ENCODE data around the gene GPR37L1. TPM values are rescaled to one million over a fixed set of nuclear protein-coding genes. Genes with fewer than 3 reads are reported as not detected.
A peak's percentile ranks its signal among the peaks of the same experiment; 100 is the strongest.
"Not testable (repeated sequence)": the region's sequence is repeated elsewhere in the genome, so short reads cannot be mapped to it uniquely, and the experiment has no call there.

Gene GPR37L1
- total RNA-seq, 1 donor from 2014 or later: 0.12 TPM

- no peak for ATAC-seq
Measured at GRCh38 chr1:202133496-202133895, 10.8 kb downstream of the GPR37L1 start.

- ATAC-seq: no peak
Measured at GRCh38 chr1:202133989-202134388, 11.3 kb downstream of the GPR37L1 start.

- ATAC-seq: no peak
Measured at GRCh38 chr1:202134645-202135172, 12.0 kb downstream of the GPR37L1 start.

GRCh38 chr1:202135221-202135721 lies 12.6 kb downstream of the GPR37L1 start:
- ATAC-seq: peak; percentile 55

GRCh38 chr1:202140833-202141232 lies 18.1 kb downstream of the GPR37L1 start:
- ATAC-seq: no peak

GRCh38 chr1:202141468-202141867 lies 18.8 kb downstream of the GPR37L1 start:
- ATAC-seq: not testable (repeated sequence)

GRCh38 chr1:202143011-202143767 lies 20.5 kb downstream of the GPR37L1 start:
- peak; percentile 44 for ATAC-seq

- ATAC-seq: peak; percentile 60
Measured at GRCh38 chr1:202143768-202144401, 21.2 kb downstream of the GPR37L1 start.

- ATAC-seq: peak; percentile 69
Measured at GRCh38 chr1:202144402-202145067, 21.8 kb downstream of the GPR37L1 start, which contains the start of gene ARL8A. Gene ARL8A (minus strand): TSS chr1:202144737. CDS start chr1:202144572, 165 bp downstream.

GRCh38 chr1:202145068-202145743 lies 22.5 kb downstream of the GPR37L1 start:
- no peak for ATAC-seq

GRCh38 chr1:202145744-202146140 lies 23.0 kb downstream of the GPR37L1 start:
- ATAC-seq: not testable (repeated sequence)

- ATAC-seq: no peak
Measured at GRCh38 chr1:202146279-202146678, 23.6 kb downstream of the GPR37L1 start.

- no peak for ATAC-seq
Measured at GRCh38 chr1:202146993-202147392, 24.3 kb downstream of the GPR37L1 start.

GRCh38 chr1:202148391-202148790 lies 25.7 kb downstream of the GPR37L1 start:
- no peak for ATAC-seq

GRCh38 chr1:202149566-202149965 lies 26.8 kb downstream of the GPR37L1 start:
- ATAC-seq: no peak

- ATAC-seq: no peak
Measured at GRCh38 chr1:202150187-202150586, 27.5 kb downstream of the GPR37L1 start.

- no peak for ATAC-seq
Measured at GRCh38 chr1:202150602-202151001, 27.9 kb downstream of the GPR37L1 start.

- no peak for ATAC-seq
Measured at GRCh38 chr1:202151045-202151444, 28.3 kb downstream of the GPR37L1 start.

- no peak for ATAC-seq
Measured at GRCh38 chr1:202152399-202152798, 29.7 kb downstream of the GPR37L1 start.

GRCh38 chr1:202153284-202153683 lies 30.6 kb downstream of the GPR37L1 start:
- ATAC-seq: no peak

GRCh38 chr1:202154148-202154765 lies 31.5 kb downstream of the GPR37L1 start:
- no peak for ATAC-seq
